Stimulated activated CD4-positive, alpha-beta T cell treated with anti-CD3 and anti-CD28 coated beads, Interleukin-1b, Interleukin-23, amount 100 ng/mL, for 1 hour (primary cell): ENCODE measurements around the gene TRPM2.
"Not testable (repeated sequence)": the region's sequence is repeated elsewhere in the genome, so short reads cannot be mapped to it uniquely, and the experiment has no call there.

Experiments used
- DNase-seq, 2 donors: peaks; one replicate each; pipeline ENCODE4 v3.0.0-alpha.2; 2020; ENCODE audit warnings: low read depth in 2 of 2

The TRPM2 gene

DNA sequence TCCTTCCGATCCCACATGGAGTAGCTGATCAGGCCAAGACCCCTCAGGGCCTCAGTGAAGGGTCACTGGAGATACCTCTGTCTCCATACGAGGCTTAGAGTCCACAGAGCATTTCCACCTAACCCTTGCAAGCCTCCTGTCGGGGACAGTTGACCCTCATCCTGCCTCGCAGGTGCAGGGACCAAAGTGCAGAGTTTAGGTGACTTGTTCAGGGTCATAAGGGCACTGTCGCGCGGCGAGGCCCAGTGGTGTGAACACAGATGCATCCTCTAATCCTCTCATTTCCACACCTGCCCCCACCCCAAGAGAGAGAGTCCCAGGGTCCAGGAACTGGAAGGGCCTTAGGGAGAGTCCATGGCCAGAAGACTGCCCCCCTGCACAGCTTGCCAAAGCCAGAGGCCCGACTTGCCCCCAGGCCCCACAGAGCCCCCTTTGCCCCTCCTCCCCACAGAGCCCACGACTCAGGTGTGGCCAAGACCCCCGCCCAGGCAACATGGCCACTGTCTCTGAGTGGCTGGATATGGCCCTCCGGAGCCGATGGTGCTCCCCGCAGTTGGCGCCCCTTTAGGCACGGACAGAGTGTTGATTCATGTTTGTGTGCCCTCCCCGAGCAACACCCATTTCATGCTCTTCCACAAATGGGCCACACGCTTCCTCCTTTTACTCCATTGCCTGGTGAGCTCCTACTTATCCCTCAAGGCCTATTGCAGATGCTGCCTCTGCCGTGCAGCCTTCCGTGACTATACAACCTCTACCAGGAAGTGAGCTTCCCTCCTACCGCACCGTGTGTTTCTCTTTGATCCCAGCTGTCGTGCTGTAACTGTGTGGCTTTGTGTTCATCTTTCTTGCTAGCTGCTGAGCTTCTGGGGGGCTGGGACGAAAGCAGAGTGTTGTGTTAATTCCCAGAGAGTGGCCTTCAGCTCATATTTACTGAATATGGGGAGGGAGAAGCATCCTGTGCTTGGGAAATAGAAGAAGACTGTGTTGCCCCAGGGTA lies 1.7 kb downstream of the TRPM2 start:
- no peak for DNase-seq

DNA sequence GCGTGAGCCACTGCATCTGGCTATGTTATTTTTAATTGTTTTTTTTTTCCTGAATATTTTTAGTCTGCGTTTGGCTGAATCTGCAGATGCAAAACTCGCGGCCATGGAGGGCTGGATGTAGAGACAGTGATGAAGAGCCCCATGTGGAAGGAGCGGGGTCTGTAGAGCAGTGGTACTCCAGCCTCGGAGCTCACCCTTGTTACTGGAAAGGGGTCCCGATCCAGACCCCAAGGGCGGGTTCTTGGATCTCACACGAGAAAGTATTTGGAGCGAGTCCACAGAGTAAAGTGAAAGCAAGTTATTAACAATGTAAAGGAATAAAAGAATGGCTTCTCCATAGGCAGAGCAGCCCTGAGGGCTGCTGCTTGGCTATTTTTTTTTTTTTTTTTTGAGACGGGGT lies 2.7 kb downstream of the TRPM2 start:
- no peak for DNase-seq

DNA sequence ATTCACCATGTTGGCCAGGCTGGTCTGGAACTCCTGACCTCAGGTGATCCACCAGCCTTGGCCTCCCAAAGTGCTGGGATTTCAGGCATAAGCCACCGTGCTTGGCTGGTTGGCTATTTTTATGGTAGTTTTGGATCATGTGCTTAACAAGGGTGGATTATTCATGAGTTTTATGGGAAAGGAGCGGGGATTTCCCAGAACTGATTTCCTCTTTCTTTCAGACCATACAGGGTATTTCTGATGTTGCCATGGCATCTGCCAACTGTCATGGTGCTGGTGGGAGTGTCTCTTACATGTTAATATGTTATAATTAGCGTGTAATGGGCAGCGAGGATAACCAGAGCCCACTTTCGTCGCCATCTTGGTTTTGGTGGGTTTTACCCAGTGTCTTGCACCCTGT lies 3.2 kb downstream of the TRPM2 start:
- DNase-seq = no peak

DNA sequence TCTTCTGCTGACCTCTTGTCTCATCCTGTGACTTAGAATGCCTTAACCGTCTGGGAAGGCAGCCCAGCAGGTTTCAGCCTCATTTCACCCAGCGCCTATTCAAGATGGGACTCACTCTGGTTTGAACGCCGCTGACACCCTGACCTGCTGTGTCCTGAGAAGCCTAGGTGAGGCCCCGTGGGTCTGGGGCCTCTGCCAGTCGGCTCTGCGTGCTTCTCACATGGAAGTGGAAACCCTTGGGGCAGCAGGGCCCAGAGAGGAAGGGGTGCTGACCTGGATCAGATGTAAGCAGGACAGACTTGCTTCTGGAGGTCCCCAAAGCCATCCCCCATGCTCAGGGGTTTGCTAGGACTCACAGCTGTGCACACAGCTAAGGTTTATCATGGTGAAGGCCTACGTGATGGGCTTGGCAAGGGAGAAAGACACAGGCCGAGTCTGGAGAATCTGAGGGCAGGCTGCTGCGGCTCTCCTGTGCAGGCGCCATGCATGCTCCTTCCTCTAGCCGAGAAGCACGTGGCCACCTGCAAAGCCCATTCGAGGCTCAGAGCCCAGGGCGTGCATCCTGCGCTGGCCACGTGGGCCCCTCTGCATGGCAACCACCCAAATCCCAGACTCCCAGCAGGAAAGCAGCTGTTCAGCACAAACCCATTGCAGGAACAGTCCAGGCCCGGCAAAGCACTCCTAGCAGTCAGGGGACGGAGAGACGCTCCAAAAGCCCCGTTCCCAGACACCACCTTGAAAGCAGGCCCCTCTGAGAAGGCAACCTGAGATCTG lies 3.8 kb downstream of the TRPM2 start:
- DNase-seq = no peak

DNA sequence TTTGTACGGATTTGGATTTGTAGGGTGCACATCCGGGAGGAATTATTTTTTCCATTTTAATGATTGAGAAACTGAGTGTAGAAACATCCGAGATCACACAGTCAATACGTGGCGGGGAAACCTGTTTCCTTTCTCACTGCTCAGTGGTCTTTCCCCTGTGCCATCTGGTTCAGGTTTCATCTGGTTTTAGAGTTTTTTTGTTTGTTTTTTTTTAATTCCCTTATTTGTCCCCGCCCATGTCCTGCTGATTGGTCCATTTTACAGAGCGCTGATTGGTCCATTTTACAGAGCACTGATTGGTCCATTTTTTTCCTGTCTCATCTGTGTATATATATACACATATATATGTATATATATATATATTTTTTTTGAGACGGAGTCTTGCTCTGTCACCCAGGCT lies 6.0 kb downstream of the TRPM2 start:
- DNase-seq = no peak

DNA sequence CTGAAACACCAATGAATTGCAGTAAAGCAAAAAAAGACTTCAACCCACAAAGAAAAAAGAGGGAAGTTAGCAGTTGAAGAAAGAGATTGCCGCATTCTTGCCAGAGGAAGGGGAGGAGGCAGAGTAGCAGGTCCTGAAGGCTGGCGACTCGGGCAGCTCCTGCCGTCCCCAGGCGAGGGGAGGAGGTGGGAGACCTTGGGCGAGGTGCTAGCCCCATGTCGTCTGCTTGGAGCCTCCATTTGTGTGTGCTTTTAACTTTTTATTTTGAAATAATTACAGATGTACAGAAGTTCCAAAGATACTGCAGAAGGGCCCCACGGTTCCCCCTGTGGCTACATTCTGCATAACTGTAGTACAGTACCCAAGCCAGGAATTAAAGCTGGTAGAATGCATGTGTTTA lies 6.7 kb downstream of the TRPM2 start:
- DNase-seq = no peak

DNA sequence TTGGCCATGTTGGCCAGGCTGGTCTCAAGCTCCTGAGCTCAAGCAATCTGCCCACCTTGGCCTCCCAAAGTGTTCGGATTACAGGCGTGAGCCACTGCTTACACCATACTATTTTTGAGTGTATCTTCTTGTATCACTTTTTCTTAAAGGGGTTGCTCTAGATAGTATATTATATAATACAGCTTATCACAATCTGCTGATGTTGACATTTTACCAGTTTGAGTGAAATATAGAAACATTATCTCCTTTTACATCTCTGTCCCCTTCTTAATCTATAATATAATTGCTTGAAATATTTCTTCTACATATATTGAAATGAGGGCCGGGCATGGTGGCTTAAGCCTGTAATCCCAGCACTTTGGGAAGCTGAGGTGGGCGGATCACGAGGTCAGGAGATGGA lies 8.5 kb downstream of the TRPM2 start:
- not testable (repeated sequence) for DNase-seq

DNA sequence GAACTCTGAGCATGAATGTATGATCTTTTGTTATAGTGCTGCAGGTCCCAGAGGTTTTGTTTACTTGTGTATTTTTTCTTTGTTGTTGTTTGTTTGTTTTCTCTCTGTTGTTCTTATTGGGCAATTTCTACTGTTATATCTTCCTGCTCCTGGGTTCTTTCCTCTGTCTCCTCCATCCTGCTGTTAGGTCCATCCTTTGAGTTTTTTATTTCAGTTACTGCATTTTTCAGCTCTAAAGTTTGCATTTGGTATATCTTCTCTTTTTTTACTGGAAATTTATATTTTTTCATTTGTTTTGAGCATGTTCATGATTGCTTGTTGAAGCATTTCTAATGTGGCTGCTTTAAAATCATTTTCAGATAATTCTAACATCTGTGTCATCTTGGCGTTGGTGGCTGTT lies 9.9 kb downstream of the TRPM2 start:
- DNase-seq = no peak

DNA sequence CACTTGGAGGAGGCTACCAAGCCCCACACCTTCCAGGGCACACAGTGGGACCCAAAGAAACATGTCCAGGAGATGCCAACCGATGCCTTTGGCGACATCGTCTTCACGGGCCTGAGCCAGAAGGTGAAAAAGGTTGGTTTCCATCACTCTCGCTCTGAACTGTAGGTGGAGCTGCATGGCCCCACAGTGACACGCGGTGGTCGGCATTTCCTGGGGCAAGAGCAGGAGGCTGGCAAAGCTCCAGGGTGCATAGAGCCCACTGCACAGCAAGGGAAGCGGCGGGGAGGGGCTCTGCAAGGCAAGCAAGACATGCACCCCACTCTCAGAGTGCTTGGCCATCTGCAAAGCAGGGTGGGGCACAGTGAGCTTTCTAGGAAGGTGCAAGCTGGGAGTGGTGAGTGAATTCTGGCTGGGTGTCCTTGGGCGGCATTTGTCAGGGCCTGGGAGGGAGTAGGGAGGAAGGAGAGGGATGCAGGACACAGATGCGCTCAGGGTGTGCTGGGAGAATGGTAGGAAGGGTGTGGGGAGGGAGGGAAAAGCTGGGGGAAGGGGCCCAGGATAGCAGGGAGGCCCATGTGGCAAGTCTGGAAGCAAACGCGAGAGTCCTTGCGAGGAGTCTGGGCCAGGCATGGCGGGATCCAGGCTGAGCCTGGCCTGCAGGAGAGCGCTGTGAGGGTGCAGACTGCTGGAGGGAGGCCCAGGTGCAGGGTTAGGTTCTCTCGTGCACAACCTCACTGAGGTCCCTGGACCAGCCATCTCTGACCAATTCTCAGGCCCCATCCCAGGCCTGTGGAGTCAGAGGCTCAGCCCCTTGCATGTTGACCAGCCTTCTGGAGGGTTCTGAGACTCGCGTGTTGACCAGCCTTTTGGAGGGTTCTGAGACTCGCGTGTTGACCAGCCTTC lies 11.0 kb downstream of the TRPM2 start:
- DNase-seq = no peak

DNA sequence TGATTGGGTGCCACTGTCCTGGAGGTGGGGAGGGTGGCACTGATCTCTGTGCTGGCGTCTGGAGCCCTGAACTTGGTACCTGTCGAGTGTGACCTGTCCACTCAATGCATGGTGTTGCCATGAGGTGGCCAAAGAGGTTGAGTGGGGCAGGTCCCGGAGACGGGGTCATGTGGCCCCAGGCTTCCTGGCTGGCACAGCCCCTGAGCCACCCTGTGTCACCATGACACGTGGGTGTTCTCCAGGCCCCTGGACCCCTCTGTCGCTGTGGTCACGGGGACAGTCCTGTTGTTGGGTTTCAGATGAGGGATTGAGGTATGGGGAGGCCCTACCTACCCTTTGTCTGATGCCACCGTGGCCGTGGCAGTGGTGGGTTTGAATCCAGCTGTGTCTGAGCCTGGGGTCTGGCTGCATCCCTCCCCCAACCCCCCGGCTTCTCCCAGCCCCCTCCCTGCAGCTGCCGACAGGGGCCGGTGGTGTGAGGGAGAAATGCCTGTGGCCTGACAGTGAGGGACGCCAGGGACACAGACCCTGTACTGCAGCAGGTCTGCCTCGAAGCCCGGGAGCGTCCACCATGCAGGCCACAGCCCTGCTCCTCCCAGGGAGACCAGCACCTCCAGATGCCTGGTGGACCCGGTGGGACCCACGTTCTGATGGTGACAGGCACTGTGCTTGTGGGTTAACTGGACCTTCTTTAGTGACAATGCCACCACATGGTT lies 12.0 kb downstream of the TRPM2 start:
- no peak for DNase-seq

DNA sequence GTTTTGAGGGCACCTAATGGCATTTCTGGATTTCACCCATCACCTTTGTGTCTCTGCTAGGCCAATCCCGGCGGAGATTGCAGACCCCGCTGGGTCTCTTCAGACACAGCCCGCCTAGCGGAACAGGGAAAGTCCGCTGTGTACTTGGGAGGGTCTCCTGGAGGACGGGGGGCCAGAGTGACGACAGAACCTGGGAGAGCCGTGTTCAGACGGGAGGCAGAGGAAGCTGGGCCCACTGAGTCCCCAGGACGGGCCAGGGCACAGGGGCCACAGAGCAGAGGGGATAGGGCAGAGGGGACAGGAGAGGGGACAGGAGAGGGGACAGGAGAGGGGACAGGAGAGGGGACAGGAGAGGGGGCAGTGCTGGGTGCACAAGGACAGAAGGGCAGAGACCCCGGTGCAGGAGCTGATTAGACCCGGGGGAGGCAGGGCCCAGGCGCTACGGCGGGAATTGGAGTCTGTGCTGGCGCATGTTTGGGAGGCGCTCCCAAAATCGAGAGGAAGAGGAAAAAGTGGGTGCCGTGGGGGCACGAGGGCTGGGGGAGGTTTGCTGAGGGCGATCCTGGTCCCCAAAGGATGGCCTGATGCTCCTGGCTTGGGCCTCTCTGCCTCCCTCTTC lies 12.7 kb downstream of the TRPM2 start:
- no peak for DNase-seq

DNA sequence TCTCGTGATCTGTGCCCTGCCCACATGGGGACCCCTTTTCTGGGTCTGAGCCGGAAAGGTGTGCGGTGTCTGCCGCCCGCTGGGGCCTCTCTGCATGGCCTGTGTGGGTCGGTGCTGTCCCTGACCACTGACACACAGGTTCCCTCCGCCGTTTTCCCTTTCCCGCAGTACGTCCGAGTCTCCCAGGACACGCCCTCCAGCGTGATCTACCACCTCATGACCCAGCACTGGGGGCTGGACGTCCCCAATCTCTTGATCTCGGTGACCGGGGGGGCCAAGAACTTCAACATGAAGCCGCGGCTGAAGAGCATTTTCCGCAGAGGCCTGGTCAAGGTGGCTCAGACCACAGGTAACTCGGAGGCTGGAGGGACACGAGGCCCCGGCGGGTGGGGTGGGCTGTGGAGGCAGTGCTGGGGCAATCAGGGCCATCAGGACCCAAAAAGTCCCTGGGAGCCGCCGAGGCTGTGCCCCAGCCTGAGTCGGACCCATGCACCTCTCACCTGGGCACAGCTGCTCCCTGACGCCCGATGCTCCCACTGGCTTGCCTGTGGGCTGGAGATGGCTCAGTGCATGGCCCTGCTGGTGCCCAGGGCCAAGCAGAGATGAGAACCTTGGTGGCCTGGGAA lies 13.3 kb downstream of the TRPM2 start:
- DNase-seq = no peak

DNA sequence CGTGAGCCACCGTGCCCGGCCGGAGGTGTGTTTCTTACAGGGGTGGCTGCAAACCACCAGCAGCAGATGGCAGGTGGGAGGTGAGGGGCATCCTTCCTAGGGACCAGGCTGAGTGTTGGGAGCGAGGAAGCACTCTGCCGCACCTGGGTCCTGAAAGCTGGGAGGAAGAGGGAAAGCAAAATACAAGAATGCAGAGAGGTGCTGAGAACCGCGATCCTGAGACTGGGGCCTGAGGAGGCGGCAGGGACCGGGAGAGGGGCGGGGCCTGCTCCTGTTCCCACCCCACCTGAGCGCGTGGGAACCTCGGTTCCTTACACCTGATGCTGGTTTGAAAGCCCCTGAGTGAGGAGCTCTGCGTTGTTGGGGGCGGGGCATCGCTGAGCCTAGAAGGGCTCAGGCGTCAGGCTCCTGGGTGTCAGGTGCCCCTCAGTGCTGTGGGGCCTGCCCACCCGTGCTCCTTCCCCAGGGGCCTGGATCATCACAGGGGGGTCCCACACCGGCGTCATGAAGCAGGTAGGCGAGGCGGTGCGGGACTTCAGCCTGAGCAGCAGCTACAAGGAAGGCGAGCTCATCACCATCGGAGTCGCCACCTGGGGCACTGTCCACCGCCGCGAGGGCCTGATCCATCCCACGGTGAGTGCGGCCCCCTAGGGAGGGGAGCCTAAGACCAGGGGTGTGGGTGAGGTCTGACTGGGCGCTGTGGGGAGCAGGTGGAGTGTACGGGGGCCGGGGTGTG lies 15.5 kb downstream of the TRPM2 start:
- DNase-seq = no peak

DNA sequence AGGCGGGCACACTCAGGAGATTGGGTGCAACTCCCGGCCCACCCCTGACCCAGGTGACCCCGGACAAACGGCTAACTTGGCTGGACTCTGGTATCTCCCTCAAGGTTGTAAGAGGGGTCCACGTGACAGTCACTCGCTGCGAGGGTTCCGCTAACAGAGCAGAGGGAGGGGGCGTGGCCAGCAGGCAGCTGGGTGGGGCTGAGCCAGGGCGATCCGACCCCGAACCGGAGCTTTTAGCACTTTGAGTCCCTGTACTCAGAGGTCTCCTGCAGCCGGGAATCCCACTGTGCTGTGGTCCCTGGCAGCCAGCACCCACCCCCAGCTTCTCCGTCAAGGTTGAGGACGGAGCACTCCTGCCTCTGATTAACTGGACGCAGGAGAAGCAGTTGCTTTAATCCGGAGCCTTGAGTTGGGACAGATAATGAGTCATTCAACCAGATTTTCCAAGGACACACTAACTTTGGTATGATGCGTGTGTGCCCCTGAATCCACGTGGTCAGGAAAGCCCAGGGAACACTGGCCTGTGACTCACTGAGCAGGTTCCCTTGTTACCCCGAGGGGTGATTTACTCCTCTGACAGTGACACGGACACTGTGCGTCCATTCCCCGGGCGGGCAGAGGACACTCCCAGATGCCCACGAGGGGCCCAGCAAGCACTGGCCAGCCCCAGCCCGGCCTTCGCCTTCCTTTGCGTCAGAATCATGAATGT lies 16.8 kb downstream of the TRPM2 start:
- no peak for DNase-seq

DNA sequence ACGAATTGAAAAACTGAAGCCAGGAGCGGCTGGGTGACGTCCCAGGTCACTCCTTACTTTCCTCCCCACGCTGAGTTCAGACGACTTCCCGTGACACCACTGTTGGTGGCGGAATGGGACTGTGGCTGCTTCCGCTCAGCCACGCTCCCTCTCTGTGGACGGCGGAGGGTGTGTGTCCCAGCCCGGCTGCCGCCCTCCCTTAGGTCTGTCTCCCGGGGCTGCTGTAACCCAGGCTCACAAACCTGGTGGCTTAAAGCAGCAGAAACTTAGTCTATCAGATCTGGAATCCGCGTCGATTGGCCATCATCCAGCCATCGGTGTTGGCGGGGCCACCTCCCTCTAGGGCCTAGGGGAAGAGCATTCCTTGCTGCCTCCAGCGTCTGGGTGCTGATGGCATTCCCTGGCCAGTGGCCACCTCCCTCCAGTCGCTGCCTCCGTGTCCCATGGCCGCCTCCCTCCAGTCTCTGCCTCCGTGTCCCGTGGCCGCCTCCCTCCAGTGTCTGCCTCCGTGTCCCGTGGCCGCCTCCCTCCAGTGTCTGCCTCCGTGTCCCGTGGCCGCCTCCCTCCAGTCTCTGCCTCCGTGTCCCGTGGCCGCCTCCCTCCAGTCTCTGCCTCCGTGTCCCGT lies 17.5 kb downstream of the TRPM2 start:
- no peak for DNase-seq

DNA sequence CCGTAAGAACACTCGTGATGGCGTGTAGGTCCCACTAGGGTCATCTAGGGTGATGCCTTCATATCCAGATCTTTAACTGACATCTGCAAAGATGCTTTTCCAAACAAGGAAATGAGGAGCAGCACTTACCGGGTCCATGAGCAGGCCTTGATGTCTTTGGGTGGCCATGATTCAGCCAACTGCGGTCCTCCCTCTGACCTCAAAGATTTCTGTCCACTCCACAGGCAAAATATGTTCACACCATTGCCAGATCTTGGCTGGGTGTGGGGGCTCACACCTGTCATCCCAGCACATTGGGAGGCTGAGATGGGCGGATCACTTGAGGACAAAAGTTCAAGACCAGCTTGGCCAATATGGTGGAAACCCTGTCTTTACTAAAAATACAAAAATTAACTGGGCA lies 18.2 kb downstream of the TRPM2 start:
- DNase-seq = no peak

DNA sequence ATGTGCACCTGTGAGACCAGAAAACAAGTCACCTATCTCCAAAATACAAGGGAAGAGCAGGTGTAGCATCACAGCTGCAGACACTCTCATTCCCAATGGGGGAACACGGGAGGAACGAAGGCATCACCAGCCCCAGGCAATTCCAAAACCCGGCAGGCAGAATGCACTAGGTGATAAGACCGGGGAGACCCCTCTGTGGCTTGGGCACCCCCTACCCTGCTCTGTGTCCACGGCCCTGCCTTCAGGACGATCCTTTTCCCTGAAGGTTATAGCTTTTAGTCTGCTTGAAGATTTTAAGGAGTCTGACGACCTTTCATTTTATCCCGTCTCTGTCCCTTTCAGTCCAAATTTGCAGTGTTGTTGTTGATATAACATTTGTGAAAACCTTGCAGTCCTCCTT lies 19.2 kb downstream of the TRPM2 start:
- no peak for DNase-seq

DNA sequence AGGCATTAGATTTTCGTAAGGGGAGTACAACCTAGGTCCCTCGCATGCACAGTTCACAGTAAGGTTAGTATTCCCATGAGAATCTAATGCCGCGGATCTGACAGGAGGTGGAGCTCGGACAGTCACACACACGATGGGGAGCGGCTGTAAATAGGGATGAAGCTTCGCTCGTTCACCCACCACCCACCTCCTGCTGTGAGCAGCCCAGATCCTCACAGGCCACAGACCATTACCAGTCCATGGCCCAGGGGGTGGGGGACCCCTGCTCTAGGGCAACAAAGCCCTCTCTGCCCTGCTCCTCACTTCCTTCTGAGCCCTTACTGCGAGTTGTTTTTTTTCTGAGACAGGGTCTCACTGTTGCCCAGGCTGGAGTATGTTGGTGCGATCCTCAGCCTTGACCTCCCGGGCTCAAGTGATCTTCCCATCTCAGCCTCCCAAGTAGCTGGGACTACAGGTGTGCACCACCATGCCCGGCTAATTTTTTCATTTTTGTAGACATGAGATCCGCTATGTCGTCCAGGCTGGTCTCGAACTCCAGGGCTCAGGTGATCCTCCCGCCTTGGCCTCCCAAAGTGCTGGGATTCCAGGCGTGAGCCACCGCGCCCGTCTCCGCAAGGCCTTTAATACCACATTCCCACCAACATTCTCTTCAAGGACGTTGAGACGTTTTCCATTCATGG lies 21.3 kb downstream of the TRPM2 start:
- DNase-seq = no peak
